H1 (cell line): Measurements from ENCODE around the gene ZNRF3. TPM values are rescaled to one million over a fixed set of nuclear protein-coding genes. Genes with fewer than 3 reads are reported as not detected.

Experiments
- CTCF ChIA-PET: fragments of 300-600 bp; sonication (Branson Sonifier 250); formaldehyde crosslinking; loops from one replicate; lab custom pipeline; 2021; ENCODE audit not compliant: partially characterized antibody; lab: Charles Lee
- POLR2A ChIA-PET: fragments of 300-600 bp; sonication (Branson Sonifier 250); formaldehyde crosslinking; loops from one replicate; lab custom pipeline; 2021; ENCODE audit warnings: inconsistent platforms; ENCODE audit not compliant: partially characterized antibody; lab: Charles Lee
- DNase-seq, 2 experiments: peaks; one replicate each; pipeline versions ENCODE4 v3.0.0 to v3.0.0-alpha.2; 2010 to 2022; ENCODE audit warnings: low spot score in 2 of 2, low read depth in 1 of 2, mixed read lengths in 1 of 2
- FAIRE-seq: peaks from 2 replicates; lab custom pipeline; 2011; peaks lifted over from hg19 to GRCh38; lab: Jason Lieb, UNC
- H2AFZ ChIP-seq: 2 replicates; pipeline ENCODE4 v1.8.1; 2012; ENCODE audit warnings: low read length, inconsistent platforms
- H2AK5ac ChIP-seq: 2 replicates; pipeline ENCODE4 v1.6.1; 2013; ENCODE audit warnings: low read depth, low read length
- H2BK120ac ChIP-seq: replicated peaks from 2 replicates; pipeline ENCODE3; 2013; ENCODE audit warnings: low read depth, low read length, inconsistent platforms
- H2BK12ac ChIP-seq: 2 replicates; pipeline ENCODE4 v1.6.1; 2013; ENCODE audit warnings: low read depth, low read length
- H2BK15ac ChIP-seq: 2 replicates; pipeline ENCODE4 v1.6.1; 2013; ENCODE audit warnings: low read length
- H2BK20ac ChIP-seq: 2 replicates; pipeline ENCODE4 v1.6.1; 2013; ENCODE audit warnings: low read length
- H2BK5ac ChIP-seq: 2 replicates; pipeline ENCODE4 v1.6.1; 2013; ENCODE audit warnings: low read depth, low read length
- H3K14ac ChIP-seq: 2 replicates; pipeline ENCODE4 v1.6.1; 2013; ENCODE audit warnings: inconsistent platforms; ENCODE audit not compliant: insufficient read length
- H3K18ac ChIP-seq: 2 replicates; pipeline ENCODE4 v1.6.1; 2013; ENCODE audit warnings: low read length; ENCODE audit errors: extremely low read depth
- H3K23ac ChIP-seq: 2 replicates; pipeline ENCODE4 v1.6.1; 2013; ENCODE audit warnings: inconsistent platforms; ENCODE audit not compliant: insufficient read length
- H3K23me2 ChIP-seq: 2 replicates; pipeline ENCODE4 v1.6.1; 2013; ENCODE audit warnings: low read depth, low read length
- H3K27ac ChIP-seq: 2 replicates; pipeline ENCODE4 v1.6.1; 2011; ENCODE audit warnings: low read depth, low read length, inconsistent platforms
- H3K27me3 ChIP-seq, 4 experiments: replicated peaks in 1 of 4; 1 replicate in 1 of 4; 2 replicates in 3 of 4; pipeline versions ENCODE4 v1.6.1 to v1.8.1; 2011 to 2013; ENCODE audit warnings: low read length in 3 of 4, mild to moderate bottlenecking in 3 of 4, inconsistent platforms in 2 of 4, mixed read lengths in 2 of 4, moderate library complexity in 1 of 4; ENCODE audit not compliant: control insufficient read depth in 3 of 4, insufficient read depth in 3 of 4; ENCODE audit errors: extremely low read depth in 1 of 4
- H3K36me3 ChIP-seq, 4 experiments: 2 replicates each; pipeline versions ENCODE4 v1.6.1 to v1.8.1; 2011 to 2013; ENCODE audit warnings: mild to moderate bottlenecking in 4 of 4, low read length in 3 of 4, moderate library complexity in 2 of 4, control low read depth in 1 of 4, inconsistent platforms in 1 of 4; ENCODE audit not compliant: insufficient read depth in 4 of 4, control insufficient read depth in 2 of 4
- H3K4ac ChIP-seq: replicated peaks from 2 replicates; pipeline ENCODE3; 2013; ENCODE audit warnings: low read length, low read depth, mixed read lengths, inconsistent platforms; ENCODE audit not compliant: insufficient read length
- H3K4me1 ChIP-seq, 4 experiments: replicated peaks in 1 of 4; 1 replicate in 1 of 4; 2 replicates in 3 of 4; pipeline versions ENCODE4 v1.6.1 to v1.8.1; 2011 to 2013; ENCODE audit warnings: low read length in 3 of 4, inconsistent platforms in 2 of 4, mixed read lengths in 1 of 4; ENCODE audit not compliant: insufficient read depth in 4 of 4, control insufficient read depth in 3 of 4
- H3K4me2 ChIP-seq, 2 experiments: 2 replicates each; pipeline versions ENCODE4 v1.6.1 to v1.8.1; 2011 to 2013; ENCODE audit warnings: low read depth in 2 of 2, low read length in 2 of 2, control low read depth in 1 of 2, inconsistent platforms in 1 of 2, mild to moderate bottlenecking in 1 of 2; ENCODE audit not compliant: insufficient read depth in 1 of 2
- H3K4me3 ChIP-seq, 4 experiments: fragments of 200-600, 300-600 bp in 1 of 4; sonication (generic), shearing (Covaris generic), sonication (Bioruptor Twin) in 1 of 4; 2 replicates each; pipeline versions ENCODE4 v1.5.1 to v1.8.1; 2011 to 2016; ENCODE audit warnings: low read length in 4 of 4, low read depth in 3 of 4, control low read depth in 2 of 4, inconsistent platforms in 2 of 4, mild to moderate bottlenecking in 2 of 4, mixed read lengths in 1 of 4, moderate library complexity in 1 of 4; ENCODE audit not compliant: insufficient read depth in 2 of 4; ENCODE audit errors: extremely low read depth in 1 of 4
- H3K56ac ChIP-seq: replicated peaks from 2 replicates; pipeline ENCODE3; 2013; ENCODE audit warnings: low read depth, mild to moderate bottlenecking, mixed read lengths, low read length, inconsistent platforms; ENCODE audit not compliant: insufficient read length
- H3K79me1 ChIP-seq: 2 replicates; pipeline ENCODE4 v1.6.1; 2013; ENCODE audit warnings: low read depth, low read length, control low read depth
- H3K79me2 ChIP-seq, 2 experiments: 2 replicates each; pipeline versions ENCODE4 v1.6.1 to v1.8.1; 2012 to 2013; ENCODE audit warnings: low read length in 2 of 2, mild to moderate bottlenecking in 2 of 2, inconsistent platforms in 1 of 2; ENCODE audit not compliant: insufficient read depth in 2 of 2, control insufficient read depth in 1 of 2
- H3K9ac ChIP-seq, 4 experiments: replicated peaks in 1 of 4; 1 replicate in 1 of 4; 2 replicates in 3 of 4; pipeline versions ENCODE4 v1.6.1 to v1.8.1; 2011 to 2013; ENCODE audit warnings: low read depth in 3 of 4, low read length in 3 of 4, control low read depth in 2 of 4, mild to moderate bottlenecking in 2 of 4, moderate library complexity in 2 of 4, inconsistent platforms in 1 of 4; ENCODE audit errors: extremely low read depth in 1 of 4
- H3K9me3 ChIP-seq, 2 experiments: 2 replicates each; pipeline versions ENCODE4 v1.6.1 to v1.8.1; 2012 to 2013; ENCODE audit warnings: mild to moderate bottlenecking in 2 of 2, moderate library complexity in 2 of 2, control low read depth in 1 of 2, inconsistent platforms in 1 of 2, low read depth in 1 of 2, low read length in 1 of 2, mixed read lengths in 1 of 2; ENCODE audit not compliant: insufficient read depth in 2 of 2
- H4K20me1 ChIP-seq, 2 experiments: replicated peaks in 1 of 2; 2 replicates each; pipeline versions ENCODE3 to v1.8.1; 2011 to 2013; ENCODE audit warnings: inconsistent platforms in 2 of 2, low read length in 2 of 2, mild to moderate bottlenecking in 1 of 2; ENCODE audit not compliant: insufficient read depth in 2 of 2, control insufficient read depth in 1 of 2
- H4K5ac ChIP-seq: 2 replicates; pipeline ENCODE4 v1.6.1; 2013; ENCODE audit warnings: low read length, low read depth, mixed read lengths, inconsistent platforms; ENCODE audit not compliant: insufficient read length
- H4K8ac ChIP-seq: 2 replicates; pipeline ENCODE4 v1.8.0; 2013; ENCODE audit warnings: mild to moderate bottlenecking, moderate library complexity, low read length, inconsistent platforms; ENCODE audit not compliant: insufficient read depth; ENCODE audit errors: extremely low read depth
- H4K91ac ChIP-seq: replicated peaks from 2 replicates; pipeline ENCODE3; 2013; ENCODE audit warnings: low read length, mixed read lengths, inconsistent platforms; ENCODE audit not compliant: insufficient read length
- NANOG ChIP-seq: IDR thresholded peaks from 2 replicates; pipeline ENCODE4 v1.6.1; 2011; ENCODE audit warnings: low read length, low read depth, mild to moderate bottlenecking, inconsistent platforms; ENCODE audit not compliant: insufficient read depth, poor library complexity, severe bottlenecking
- RAD21 ChIP-seq, 2 experiments: IDR thresholded peaks in 1 of 2; conservative IDR thresholded peaks in 1 of 2; 2 replicates each; pipeline ENCODE4 v1.6.1; 2011; ENCODE audit warnings: low read depth in 2 of 2, low read length in 2 of 2, improper control_type of control experiment in 1 of 2, inconsistent platforms in 1 of 2, mild to moderate bottlenecking in 1 of 2, moderate library complexity in 1 of 2
- SAP30 ChIP-seq: fragments of 300-600 bp; sonication (generic); IDR thresholded peaks from 2 replicates; pipeline ENCODE4 v1.7.1; 2012; ENCODE audit warnings: low read length, moderate library complexity, mild to moderate bottlenecking, inconsistent platforms; ENCODE audit not compliant: insufficient read depth, insufficient replicate concordance
- SIX5 ChIP-seq: IDR thresholded peaks from 2 replicates; pipeline ENCODE4 v1.6.1; 2011; ENCODE audit warnings: mild to moderate bottlenecking, low read depth, low read length
- SP1 ChIP-seq: IDR thresholded peaks from 2 replicates; pipeline ENCODE4 v1.6.1; 2011; ENCODE audit warnings: low read depth, low read length
- TEAD4 ChIP-seq: IDR thresholded peaks from 2 replicates; pipeline ENCODE4 v1.6.1; 2012; ENCODE audit warnings: low read depth, low read length, inconsistent platforms, mixed read lengths
- WGBS, 2 experiments: shearing (Covaris generic) in 1 of 2; methylation state at CpG; one replicate each; pipeline versions ENCODE4 v1.1.6 to v1.1.7; 2013 to 2015; ENCODE audit warnings: low lambda C conversion rate in 2 of 2, mixed read lengths in 2 of 2, inconsistent platforms in 1 of 2, low coverage in 1 of 2, missing lambda C conversion rate in 1 of 2; ENCODE audit not compliant: insufficient replicate concordance in 2 of 2, insufficient coverage in 1 of 2, insufficient read length in 1 of 2; ENCODE audit errors: extremely low coverage in 1 of 2, missing lambda C conversion rate in 1 of 2; 5-methylcytosine and 5-hydroxymethylcytosine counted together
- polyA plus RNA-seq, 7 experiments: library from polyadenylated mRNA; depleted of rRNA in 3 of 7; stranded (reverse) in 5 of 7; unstranded in 2 of 7; fragments of >200 nt in 5 of 7; fragments of 200-250 nt in 2 of 7; gene quantifications; 1 replicate in 5 of 7; 2 replicates in 1 of 7; 4 replicates in 1 of 7; pipeline versions ENCODE4 v1.2.1 to v1.2.3, GENCODE V29; 2011 to 2013; ENCODE audit warnings: missing spikeins in 2 of 7, mixed read lengths in 2 of 7
- total RNA-seq: library from RNA; stranded (reverse); fragmentation: NEBNext Ultra II Directional; extraction: Animal tissue kit (Norgen Biotek cat#: 25700); gene quantifications from 2 replicates; pipeline ENCODE4 v1.2.1, GENCODE V29; 2021
- TF ChIP-seq, protein P1 (sequence below), 3 experiments: IDR thresholded peaks; 1 replicate in 2 of 3; 2 replicates in 1 of 3; pipeline versions ENCODE4 v1.5.1 to v1.6.1; 2011; ENCODE audit warnings: low read length in 3 of 3, mild to moderate bottlenecking in 3 of 3, inconsistent platforms in 2 of 3, low read depth in 1 of 3, moderate library complexity in 1 of 3; ENCODE audit not compliant: insufficient read depth in 1 of 3; ENCODE audit errors: control extremely low read depth in 1 of 3

Gene ZNRF3
- total and polyA plus RNA-seq, 2 of the 8 experiments (the other 6 are each of a cell fraction or from before 2014, with no cell fraction given) = 14.1 to 21.7 TPM

DNA sequence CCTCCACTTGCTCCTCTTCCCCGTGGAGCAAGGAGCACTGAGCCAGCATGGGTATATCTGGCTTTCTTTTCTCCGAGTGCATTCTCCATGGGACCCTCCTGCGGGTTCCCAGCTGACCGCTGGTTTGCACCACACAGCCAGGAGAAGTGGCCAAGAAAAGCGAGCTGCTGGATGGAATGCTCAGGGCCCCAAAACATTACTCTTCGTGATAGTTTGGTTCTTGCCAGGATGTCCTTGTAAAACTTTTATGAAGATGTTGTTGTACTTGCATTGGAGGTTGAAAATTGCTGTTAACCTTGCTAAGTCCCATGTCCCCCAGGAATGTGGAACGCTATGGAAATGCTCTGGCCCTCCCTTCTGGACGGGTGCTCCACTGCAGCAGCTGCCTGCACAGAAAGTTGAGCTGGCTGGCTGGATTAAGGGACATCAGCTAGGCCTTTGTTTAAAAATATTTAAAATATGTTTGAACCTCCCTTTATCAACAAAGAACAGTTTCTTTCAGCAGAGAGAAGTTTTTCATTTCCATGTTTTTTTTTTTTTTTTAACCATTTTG, 68.7 kb downstream of the ZNRF3 start:
- peaks cover 4 to 96% of the 10 kb centered on the region in 2 experiments for H3K79me2 ChIP-seq
- WGBS, 2 experiments = 85% methylated on average over 8 of the region's 8 CpGs; no CpG with 5 or more reads in 1 of the 2 experiments

More for the DNA sequence above, 68.7 kb downstream of the ZNRF3 start:
- POLR2A ChIA-PET = interaction anchor here (0.7 to 1.3 kb wide), 7 partner anchors 10 to 80 kb away, joined by 3 to 9 read pairs (median 3); no protein-coding TSS in a partner anchor
- Histone ChIP-seq H2BK20ac (no peak overlapping the region), H3K9me3 (peaks cover 0 to 3% of the 10 kb centered on the region in 2 experiments; a peak in 1 of 4 replicates), H4K20me1 (peaks cover 2 to 13% of the 10 kb centered on the region in 2 experiments), H2BK120ac (no peak overlapping the region), H3K4ac (no peak overlapping the region), H3K4me2 (0 out of 4 replicates have a peak overlapping the region, but pooled peaks of 1 of the 2 experiments have one; percentile 22), H3K36me3 (no peaks in the 10 kb centered on the region), H2BK15ac (0 out of 2 replicates have a peak overlapping the region, but pooled peaks have one; percentile 25), H2AFZ (no peak overlapping the region), H3K27me3 (no peaks in the 10 kb centered on the region), H2AK5ac (0 out of 2 replicates have a peak overlapping the region, but pooled peaks have one; percentile 87), H2BK12ac (peak overlapping the region; percentile 45; the same call in 1 of the 2 replicates), H3K23ac (no peak overlapping the region), H3K4me3 (peak overlapping the region in 1 of 4 experiments; percentile 8; a peak in 1 of 8 replicates), H3K27ac (no peak overlapping the region), H4K91ac (no peak overlapping the region), H4K8ac (no peak overlapping the region), H3K56ac (no peak overlapping the region), H3K4me1 (peaks cover 2 to 16% (median 9%) of the 10 kb centered on the region in 4 experiments; a peak in 6 of 7 replicates), H4K5ac (no peak overlapping the region), H2BK5ac (no peak overlapping the region), H3K9ac (no peak overlapping the region), H3K18ac (no peak overlapping the region), H3K14ac (no peak overlapping the region), H3K79me1 (peaks cover 16% of the 10 kb centered on the region; the same call in 1 of the 2 replicates), H3K23me2 (peaks cover 2% of the 10 kb centered on the region; the same call in 1 of the 2 replicates)
- TF ChIP-seq, protein P1, sequence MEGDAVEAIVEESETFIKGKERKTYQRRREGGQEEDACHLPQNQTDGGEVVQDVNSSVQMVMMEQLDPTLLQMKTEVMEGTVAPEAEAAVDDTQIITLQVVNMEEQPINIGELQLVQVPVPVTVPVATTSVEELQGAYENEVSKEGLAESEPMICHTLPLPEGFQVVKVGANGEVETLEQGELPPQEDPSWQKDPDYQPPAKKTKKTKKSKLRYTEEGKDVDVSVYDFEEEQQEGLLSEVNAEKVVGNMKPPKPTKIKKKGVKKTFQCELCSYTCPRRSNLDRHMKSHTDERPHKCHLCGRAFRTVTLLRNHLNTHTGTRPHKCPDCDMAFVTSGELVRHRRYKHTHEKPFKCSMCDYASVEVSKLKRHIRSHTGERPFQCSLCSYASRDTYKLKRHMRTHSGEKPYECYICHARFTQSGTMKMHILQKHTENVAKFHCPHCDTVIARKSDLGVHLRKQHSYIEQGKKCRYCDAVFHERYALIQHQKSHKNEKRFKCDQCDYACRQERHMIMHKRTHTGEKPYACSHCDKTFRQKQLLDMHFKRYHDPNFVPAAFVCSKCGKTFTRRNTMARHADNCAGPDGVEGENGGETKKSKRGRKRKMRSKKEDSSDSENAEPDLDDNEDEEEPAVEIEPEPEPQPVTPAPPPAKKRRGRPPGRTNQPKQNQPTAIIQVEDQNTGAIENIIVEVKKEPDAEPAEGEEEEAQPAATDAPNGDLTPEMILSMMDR (IDR thresholded peaks at IDR 0.05; ENCODE audit: control extremely low read depth in 1 of 3, insufficient read depth in 1 of 3, low read depth in 1 of 3, low read length in 3 of 3) = peak in 2 of 3 experiments; percentile 16 to 29; a peak in 1 of 4 replicates
- TF ChIP-seq SAP30 (no peak), RAD21 (IDR thresholded peaks at IDR 0.05 in 1 of 2, conservative IDR thresholded peaks at IDR 0.05 in 1 of 2; ENCODE audit: low read depth in 2 of 2, low read length in 2 of 2) (peak; percentile 44 to 62; a peak in 3 of 4 replicates), NANOG (no peak), TEAD4 (peak; percentile 81), SIX5 (no peak), SP1 (no peak)
- FAIRE-seq = no peak
- DNase-seq = no peak
- CTCF ChIA-PET = interaction anchor here (0.6 to 2.2 kb wide), 22 partner anchors 8 to 196 kb away, joined by 3 to 8 read pairs (median 4); no protein-coding TSS in a partner anchor
